ENCODE measurements around the gene PNRC1.

- TF ChIP-seq POLR2A (IDR thresholded peaks at IDR 0.05) (no peak), CTCF (IDR thresholded peaks at IDR 0.05) (no peak)
Measured at GRCh38 chr6:89042664-89043063, 37.9 kb upstream of the PNRC1 start.
